Activated CD4-positive, alpha-beta memory T cell treated with anti-CD3 and anti-CD28 coated beads for 36 hours (primary cell): ENCODE data around the gene SCGB1D2. TPM values are rescaled to one million over a fixed set of nuclear protein-coding genes. Genes with fewer than 3 reads are reported as not detected.

Experiments
- CTCF ChIA-PET: fragments of 350-600 bp; sonication (Branson Sonifier 250); formaldehyde crosslinking; loops from one replicate; lab custom pipeline; 2021; ENCODE audit warnings: antibody characterized with exemption, inconsistent platforms; lab: Charles Lee
- POLR2A ChIA-PET: fragments of 350-600 bp; sonication (Branson Sonifier 250); formaldehyde crosslinking; loops from one replicate; lab custom pipeline; 2021; ENCODE audit warnings: antibody characterized with exemption; lab: Charles Lee
- DNase-seq: peaks from one replicate; pipeline ENCODE4 v3.0.0-alpha.2; 2020
- H3K27ac Mint-ChIP-seq: one replicate; pipeline ENCODE4 v1.8.0; 2021; ENCODE audit warnings: mixed read lengths
- H3K27me3 Mint-ChIP-seq: one replicate; pipeline ENCODE4 v1.8.0; 2021; ENCODE audit warnings: mixed read lengths
- H3K36me3 Mint-ChIP-seq: one replicate; pipeline ENCODE4 v1.8.0; 2021; ENCODE audit warnings: mixed read lengths
- H3K4me1 Mint-ChIP-seq: one replicate; pipeline ENCODE4 v1.8.0; 2021; ENCODE audit warnings: low read depth, mixed read lengths
- H3K4me3 Mint-ChIP-seq: one replicate; pipeline ENCODE4 v1.8.0; 2021; ENCODE audit warnings: mild to moderate bottlenecking, mixed read lengths
- H3K9me3 Mint-ChIP-seq: one replicate; pipeline ENCODE4 v1.8.0; 2021; ENCODE audit warnings: mixed read lengths
- intact Hi-C: fragments of 100-400 bp; cut with micrococcal nuclease; formaldehyde crosslinking; loops from one replicate; pipeline ENCODE4 v1.15.1; 2023
- total RNA-seq, 2 experiments: library from RNA; stranded (reverse); gene quantifications; one replicate each; pipeline ENCODE4 v1.2.3, GENCODE V29; 2021

The SCGB1D2 gene
- total RNA-seq, 2 experiments from 2014 or later, result not detected

GRCh38 chr11:62264004-62264403, 22.0 kb downstream of the SCGB1D2 start:
- ChIA-PET POLR2A (no interaction called here), CTCF (interaction anchor here (0.6 kb wide), 1 partner anchor 251 kb away, joined by 3 read pairs; no protein-coding TSS in a partner anchor)
- Mint-ChIP-seq H3K27ac (peak overlapping the region; percentile 1), H3K4me3 (no peak overlapping the region), H3K36me3 (no peaks in the 10 kb centered on the region), H3K9me3 (no peaks in the 10 kb centered on the region), H3K27me3 (peaks cover 23% of the 10 kb centered on the region), H3K4me1 (peaks cover 22% of the 10 kb centered on the region)
- intact Hi-C loops, result no loop called here
- no peak for DNase-seq

GRCh38 chr11:62266558-62266957, 24.5 kb downstream of the SCGB1D2 start:
- ChIA-PET POLR2A (interaction anchor here (1.2 kb wide), 1 partner anchor 40 kb away, joined by 3 read pairs; no protein-coding TSS in a partner anchor), CTCF (interaction anchor here (0.6 kb wide), 1 partner anchor 59 kb away, joined by 4 read pairs; no protein-coding TSS in a partner anchor)
- Mint-ChIP-seq H3K4me3 (no peak overlapping the region), H3K27me3 (peaks cover 25% of the 10 kb centered on the region), H3K9me3 (no peaks in the 10 kb centered on the region), H3K36me3 (no peaks in the 10 kb centered on the region), H3K27ac (peak overlapping the region; percentile 74), H3K4me1 (peaks cover 22% of the 10 kb centered on the region)
- peak; percentile 43 for DNase-seq
- intact Hi-C loops, result no loop called here

- H3K36me3 Mint-ChIP-seq, result no peaks in the 10 kb centered on the region
- no peak for DNase-seq
- peak overlapping the region; percentile 74 for H3K27ac Mint-ChIP-seq
- no peak overlapping the region for H3K4me3 Mint-ChIP-seq
- CTCF ChIA-PET, result interaction anchor here (0.6 kb wide), 1 partner anchor 58 kb away, joined by 4 read pairs; no protein-coding TSS in a partner anchor
- POLR2A ChIA-PET, result interaction anchor here (1.2 kb wide), 1 partner anchor 40 kb away, joined by 3 read pairs; no protein-coding TSS in a partner anchor
- intact Hi-C loops, result no loop called here
- no peaks in the 10 kb centered on the region for H3K9me3 Mint-ChIP-seq
- H3K4me1 Mint-ChIP-seq, result peaks cover 22% of the 10 kb centered on the region
- H3K27me3 Mint-ChIP-seq, result peaks cover 23% of the 10 kb centered on the region
Observed at GRCh38 chr11:62267050-62267449, 25.0 kb downstream of the SCGB1D2 start.

GRCh38 chr11:62267576-62267975, 25.5 kb downstream of the SCGB1D2 start:
- intact Hi-C loops, result no loop called here

GRCh38 chr11:62269654-62270278, 27.7 kb downstream of the SCGB1D2 start, which contains the start of gene SCGB2A2:
SCGB2A2 (plus strand) TSS chr11:62270158; CDS start chr11:62270217, 59 bp downstream.
- Mint-ChIP-seq H3K36me3 (no peaks in the 10 kb centered on the region), H3K27me3 (peaks cover 18% of the 10 kb centered on the region), H3K9me3 (no peaks in the 10 kb centered on the region), H3K27ac (no peak within 1 kb of the TSS), H3K4me1 (peaks cover 13% of the 10 kb centered on the region), H3K4me3 (no peak within 1 kb of the TSS)
- ChIA-PET POLR2A (no interaction called here), CTCF (no interaction called here)
- no peak for DNase-seq
- intact Hi-C loops, result no loop called here

More at GRCh38 chr11:62267576-62267975, 25.5 kb downstream of the SCGB1D2 start:
- H3K4me1 Mint-ChIP-seq, result peaks cover 22% of the 10 kb centered on the region
- no peak overlapping the region for H3K4me3 Mint-ChIP-seq
- H3K27ac Mint-ChIP-seq, result no peak overlapping the region
- H3K27me3 Mint-ChIP-seq, result peaks cover 23% of the 10 kb centered on the region
- no peak for DNase-seq
- no peaks in the 10 kb centered on the region for H3K9me3 Mint-ChIP-seq
- CTCF ChIA-PET, result interaction anchor here (0.6 kb wide), 1 partner anchor 60 kb away, joined by 3 read pairs; no protein-coding TSS in a partner anchor
- POLR2A ChIA-PET, result no interaction called here
- no peaks in the 10 kb centered on the region for H3K36me3 Mint-ChIP-seq

- no peak for DNase-seq
- Mint-ChIP-seq H3K27ac (no peak overlapping the region), H3K36me3 (no peaks in the 10 kb centered on the region), H3K27me3 (peaks cover 9% of the 10 kb centered on the region), H3K4me1 (no peaks in the 10 kb centered on the region), H3K4me3 (no peak overlapping the region), H3K9me3 (no peaks in the 10 kb centered on the region)
- CTCF ChIA-PET, result no interaction called here
- intact Hi-C loops, result no loop called here
- POLR2A ChIA-PET, result no interaction called here
Observed at GRCh38 chr11:62273284-62273683, 31.2 kb downstream of the SCGB1D2 start.

- no peak overlapping the region for H3K27ac Mint-ChIP-seq
Observed at GRCh38 chr11:62273789-62274275, 31.8 kb downstream of the SCGB1D2 start.

GRCh38 chr11:62280452-62280851, 38.4 kb downstream of the SCGB1D2 start:
- Mint-ChIP-seq H3K4me3 (no peak overlapping the region), H3K9me3 (peaks cover 2% of the 10 kb centered on the region), H3K27ac (no peak overlapping the region), H3K27me3 (peaks cover 3% of the 10 kb centered on the region), H3K4me1 (no peaks in the 10 kb centered on the region), H3K36me3 (no peaks in the 10 kb centered on the region)
- no peak for DNase-seq
- ChIA-PET POLR2A (no interaction called here), CTCF (no interaction called here)
- intact Hi-C loops, result no loop called here

More at GRCh38 chr11:62273789-62274275, 31.8 kb downstream of the SCGB1D2 start:
- ChIA-PET POLR2A (no interaction called here), CTCF (no interaction called here)
- Mint-ChIP-seq H3K4me3 (no peak overlapping the region), H3K4me1 (no peaks in the 10 kb centered on the region), H3K36me3 (no peaks in the 10 kb centered on the region), H3K27me3 (peaks cover 4% of the 10 kb centered on the region), H3K9me3 (no peaks in the 10 kb centered on the region)
- intact Hi-C loops, result no loop called here
- DNase-seq, result no peak

Other genes starting within 250 kb of the SCGB1D2 start
- gene INCENP, start 118.2 kb upstream of the SCGB1D2 start, total RNA-seq, result 100 to 1,000 TPM; 128 to 133 TPM
- not detected for gene SCGB1D1, start 52.0 kb upstream of the SCGB1D2 start, total RNA-seq
- gene SCGB2A1, start 33.6 kb upstream of the SCGB1D2 start, total RNA-seq, result not detected
- gene SCGB2A2, start 27.9 kb downstream of the SCGB1D2 start, total RNA-seq, result not detected
- not detected for gene SCGB1D4, start 56.8 kb downstream of the SCGB1D2 start, total RNA-seq
- 1 to 10 TPM; 7.7 to 8.2 TPM for gene ASRGL1, start 95.2 kb downstream of the SCGB1D2 start, total RNA-seq
- gene SCGB1A1, start 176.8 kb downstream of the SCGB1D2 start, total RNA-seq, result not detected